ENCODE results near the gene FBXL7.

DNA sequence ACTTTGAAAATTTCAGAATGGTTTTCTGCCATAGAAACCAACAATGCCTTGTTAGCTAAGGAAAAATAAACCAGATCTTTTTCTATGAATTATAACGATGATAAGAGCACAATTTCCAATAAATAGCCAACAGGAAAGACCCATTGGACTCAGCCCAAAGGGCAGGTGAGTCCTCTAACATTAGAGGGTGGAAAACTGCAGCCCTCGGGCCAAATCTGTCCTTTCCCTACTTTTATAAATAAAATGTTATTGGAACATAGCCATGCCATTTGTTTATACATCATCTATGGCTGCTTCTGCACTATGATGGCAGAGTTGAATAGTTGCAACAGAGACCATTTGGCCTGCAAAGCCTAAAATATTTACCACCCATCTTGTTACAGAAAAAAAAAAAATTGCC, 296.1 kb downstream of the FBXL7 start:
- TF ChIP-seq, protein P1, sequence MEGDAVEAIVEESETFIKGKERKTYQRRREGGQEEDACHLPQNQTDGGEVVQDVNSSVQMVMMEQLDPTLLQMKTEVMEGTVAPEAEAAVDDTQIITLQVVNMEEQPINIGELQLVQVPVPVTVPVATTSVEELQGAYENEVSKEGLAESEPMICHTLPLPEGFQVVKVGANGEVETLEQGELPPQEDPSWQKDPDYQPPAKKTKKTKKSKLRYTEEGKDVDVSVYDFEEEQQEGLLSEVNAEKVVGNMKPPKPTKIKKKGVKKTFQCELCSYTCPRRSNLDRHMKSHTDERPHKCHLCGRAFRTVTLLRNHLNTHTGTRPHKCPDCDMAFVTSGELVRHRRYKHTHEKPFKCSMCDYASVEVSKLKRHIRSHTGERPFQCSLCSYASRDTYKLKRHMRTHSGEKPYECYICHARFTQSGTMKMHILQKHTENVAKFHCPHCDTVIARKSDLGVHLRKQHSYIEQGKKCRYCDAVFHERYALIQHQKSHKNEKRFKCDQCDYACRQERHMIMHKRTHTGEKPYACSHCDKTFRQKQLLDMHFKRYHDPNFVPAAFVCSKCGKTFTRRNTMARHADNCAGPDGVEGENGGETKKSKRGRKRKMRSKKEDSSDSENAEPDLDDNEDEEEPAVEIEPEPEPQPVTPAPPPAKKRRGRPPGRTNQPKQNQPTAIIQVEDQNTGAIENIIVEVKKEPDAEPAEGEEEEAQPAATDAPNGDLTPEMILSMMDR (conservative IDR thresholded peaks at IDR 0.05; ENCODE audit: low read depth in 2 of 2) = no peak
- TF ChIP-seq POLR2AphosphoS5 (IDR thresholded peaks at IDR 0.05; ENCODE audit: low read depth) (no peak), EZH2 (IDR thresholded peaks at IDR 0.05; ENCODE audit: low read depth, unreplicated experiment) (no peak), ZNF114 (CRISPR knock-in tag; IDR thresholded peaks at IDR 0.05) (no peak)
- TF ChIP-seq, protein P2, sequence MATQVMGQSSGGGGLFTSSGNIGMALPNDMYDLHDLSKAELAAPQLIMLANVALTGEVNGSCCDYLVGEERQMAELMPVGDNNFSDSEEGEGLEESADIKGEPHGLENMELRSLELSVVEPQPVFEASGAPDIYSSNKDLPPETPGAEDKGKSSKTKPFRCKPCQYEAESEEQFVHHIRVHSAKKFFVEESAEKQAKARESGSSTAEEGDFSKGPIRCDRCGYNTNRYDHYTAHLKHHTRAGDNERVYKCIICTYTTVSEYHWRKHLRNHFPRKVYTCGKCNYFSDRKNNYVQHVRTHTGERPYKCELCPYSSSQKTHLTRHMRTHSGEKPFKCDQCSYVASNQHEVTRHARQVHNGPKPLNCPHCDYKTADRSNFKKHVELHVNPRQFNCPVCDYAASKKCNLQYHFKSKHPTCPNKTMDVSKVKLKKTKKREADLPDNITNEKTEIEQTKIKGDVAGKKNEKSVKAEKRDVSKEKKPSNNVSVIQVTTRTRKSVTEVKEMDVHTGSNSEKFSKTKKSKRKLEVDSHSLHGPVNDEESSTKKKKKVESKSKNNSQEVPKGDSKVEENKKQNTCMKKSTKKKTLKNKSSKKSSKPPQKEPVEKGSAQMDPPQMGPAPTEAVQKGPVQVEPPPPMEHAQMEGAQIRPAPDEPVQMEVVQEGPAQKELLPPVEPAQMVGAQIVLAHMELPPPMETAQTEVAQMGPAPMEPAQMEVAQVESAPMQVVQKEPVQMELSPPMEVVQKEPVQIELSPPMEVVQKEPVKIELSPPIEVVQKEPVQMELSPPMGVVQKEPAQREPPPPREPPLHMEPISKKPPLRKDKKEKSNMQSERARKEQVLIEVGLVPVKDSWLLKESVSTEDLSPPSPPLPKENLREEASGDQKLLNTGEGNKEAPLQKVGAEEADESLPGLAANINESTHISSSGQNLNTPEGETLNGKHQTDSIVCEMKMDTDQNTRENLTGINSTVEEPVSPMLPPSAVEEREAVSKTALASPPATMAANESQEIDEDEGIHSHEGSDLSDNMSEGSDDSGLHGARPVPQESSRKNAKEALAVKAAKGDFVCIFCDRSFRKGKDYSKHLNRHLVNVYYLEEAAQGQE (IDR thresholded peaks at IDR 0.05; ENCODE audit: unreplicated experiment) = no peak
